IPS-15b (cell line): ENCODE data around the gene ARID1A.
"Not testable (repeated sequence)": the region's sequence is repeated elsewhere in the genome, so short reads cannot be mapped to it uniquely, and the experiment has no call there.

Source experiments
- H3K27me3 ChIP-seq: one replicate; pipeline ENCODE4 v1.6.1; 2013; ENCODE audit warnings: low read length; ENCODE audit not compliant: control insufficient read depth, insufficient read depth
- H3K36me3 ChIP-seq: one replicate; pipeline ENCODE4 v1.6.1; 2013; ENCODE audit warnings: low read length; ENCODE audit not compliant: control insufficient read depth, insufficient read depth
- H3K4me1 ChIP-seq: one replicate; pipeline ENCODE4 v1.6.1; 2013; ENCODE audit warnings: mild to moderate bottlenecking, low read length; ENCODE audit not compliant: control insufficient read depth, insufficient read depth
- H3K4me3 ChIP-seq: one replicate; pipeline ENCODE4 v1.5.1; 2013; ENCODE audit warnings: low read depth, low read length
- H3K9ac ChIP-seq: one replicate; pipeline ENCODE4 v1.6.1; 2013; ENCODE audit warnings: low read depth, mild to moderate bottlenecking, low read length
- H3K9me3 ChIP-seq: one replicate; pipeline ENCODE4 v1.6.1; 2013; ENCODE audit warnings: mild to moderate bottlenecking, low read length; ENCODE audit not compliant: control insufficient read depth, insufficient read depth

The ARID1A gene

DNA sequence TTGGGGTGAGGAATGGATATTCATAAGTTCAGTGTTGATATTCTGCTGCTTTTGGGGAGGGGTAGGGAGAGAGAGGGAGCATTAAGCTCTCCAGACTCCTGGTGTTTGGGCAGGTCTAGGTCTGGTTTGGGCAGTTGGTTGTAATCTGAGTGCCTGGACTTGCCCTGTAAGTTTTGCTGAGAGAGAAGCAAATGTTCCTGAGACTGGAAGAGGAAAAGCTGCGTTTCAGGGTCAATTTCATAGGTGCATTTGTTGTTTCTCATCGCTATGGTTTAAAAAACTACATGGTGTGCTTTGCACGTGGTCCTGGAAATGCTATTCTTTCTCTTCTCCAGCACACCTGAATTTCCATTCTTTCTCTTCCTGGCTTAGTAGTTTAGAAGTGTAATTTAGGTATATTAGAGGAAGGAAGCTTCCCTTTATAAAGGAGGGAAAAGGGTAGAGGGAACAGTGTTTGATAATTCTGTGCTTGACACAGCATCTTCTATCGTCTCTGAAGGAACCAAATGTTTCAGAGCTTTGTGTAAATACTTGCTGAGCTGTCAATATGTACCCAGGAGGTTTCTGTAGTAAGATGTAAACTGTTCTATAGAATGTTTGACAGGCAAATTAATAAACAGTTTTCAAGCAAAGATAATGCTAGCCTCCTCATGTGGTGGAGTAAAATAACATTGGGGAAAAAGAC, 6.3 kb downstream of the ARID1A start:
- H3K36me3 ChIP-seq, result no peaks in the 10 kb centered on the region
- H3K4me1 ChIP-seq, result peaks cover 45% of the 10 kb centered on the region
- no peaks in the 10 kb centered on the region for H3K9me3 ChIP-seq
- no peak overlapping the region for H3K9ac ChIP-seq
- H3K27me3 ChIP-seq, result no peaks in the 10 kb centered on the region
- peak overlapping the region; percentile 10 for H3K4me3 ChIP-seq

DNA sequence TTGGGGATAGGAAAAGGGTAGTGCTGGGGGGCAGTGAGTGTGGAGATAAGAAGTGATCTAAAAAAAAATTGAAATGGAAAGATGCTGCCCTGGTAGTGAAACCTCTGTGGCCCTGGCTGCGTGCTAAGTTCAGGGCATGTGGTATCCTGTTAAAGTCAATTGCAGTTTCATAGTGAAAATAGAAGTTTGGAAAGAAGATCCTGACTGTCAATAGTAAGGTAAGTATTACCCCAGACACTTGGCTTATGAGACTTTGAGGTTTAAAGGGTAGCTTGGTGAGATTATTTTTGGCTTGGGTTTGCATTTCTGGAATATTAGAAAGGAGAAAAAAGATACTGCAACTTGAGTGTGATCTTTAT, 6.8 kb downstream of the ARID1A start:
- no peaks in the 10 kb centered on the region for H3K27me3 ChIP-seq
- no peaks in the 10 kb centered on the region for H3K36me3 ChIP-seq
- no peak overlapping the region for H3K9ac ChIP-seq
- H3K4me1 ChIP-seq, result peaks cover 45% of the 10 kb centered on the region
- H3K9me3 ChIP-seq, result no peaks in the 10 kb centered on the region
- H3K4me3 ChIP-seq, result no peak overlapping the region

DNA sequence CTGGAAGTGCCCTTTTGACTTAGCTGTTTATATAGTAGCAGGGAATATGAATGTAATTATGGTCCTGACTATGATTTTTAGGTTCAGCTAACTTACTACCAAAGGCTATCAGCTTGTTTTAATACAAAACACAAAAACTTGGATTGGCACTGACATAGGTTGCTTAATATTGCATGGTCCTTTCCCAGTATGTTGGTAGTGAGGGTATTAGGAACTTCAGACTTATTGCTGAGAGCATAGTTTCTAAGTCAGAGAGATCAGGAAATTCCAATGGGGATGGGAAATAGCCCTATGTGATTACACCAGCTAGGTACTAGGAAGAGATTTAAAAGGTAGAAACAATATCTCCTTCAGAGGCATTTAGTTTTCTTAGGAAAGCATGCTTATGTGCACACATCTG, 7.7 kb downstream of the ARID1A start:
- Histone ChIP-seq H3K4me3 (no peak overlapping the region), H3K9me3 (no peaks in the 10 kb centered on the region), H3K4me1 (peaks cover 42% of the 10 kb centered on the region), H3K27me3 (no peaks in the 10 kb centered on the region), H3K36me3 (no peaks in the 10 kb centered on the region), H3K9ac (no peak overlapping the region)

DNA sequence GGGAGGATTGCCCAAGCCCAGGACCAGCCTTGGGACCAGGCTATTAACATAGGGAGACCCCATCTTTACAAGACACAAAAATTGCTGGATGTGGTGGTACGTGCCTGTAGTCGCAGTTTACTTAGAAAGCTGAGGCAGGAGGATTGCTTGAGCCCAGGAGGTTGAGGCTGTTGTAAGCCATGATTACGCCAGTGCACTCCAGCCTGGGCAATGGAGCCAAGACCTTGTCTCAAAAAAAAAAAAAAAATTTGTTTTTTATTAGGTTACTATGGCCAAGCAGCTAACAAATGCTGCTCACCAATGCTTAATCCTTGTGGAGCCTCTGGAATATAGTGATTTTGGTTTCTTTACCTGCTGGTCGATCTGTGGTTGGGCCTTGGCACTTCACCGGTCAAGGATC, 8.8 kb downstream of the ARID1A start:
- no peak overlapping the region for H3K9ac ChIP-seq
- H3K27me3 ChIP-seq, result no peaks in the 10 kb centered on the region
- no peaks in the 10 kb centered on the region for H3K36me3 ChIP-seq
- no peaks in the 10 kb centered on the region for H3K9me3 ChIP-seq
- no peak overlapping the region for H3K4me3 ChIP-seq
- H3K4me1 ChIP-seq, result peaks cover 31% of the 10 kb centered on the region

DNA sequence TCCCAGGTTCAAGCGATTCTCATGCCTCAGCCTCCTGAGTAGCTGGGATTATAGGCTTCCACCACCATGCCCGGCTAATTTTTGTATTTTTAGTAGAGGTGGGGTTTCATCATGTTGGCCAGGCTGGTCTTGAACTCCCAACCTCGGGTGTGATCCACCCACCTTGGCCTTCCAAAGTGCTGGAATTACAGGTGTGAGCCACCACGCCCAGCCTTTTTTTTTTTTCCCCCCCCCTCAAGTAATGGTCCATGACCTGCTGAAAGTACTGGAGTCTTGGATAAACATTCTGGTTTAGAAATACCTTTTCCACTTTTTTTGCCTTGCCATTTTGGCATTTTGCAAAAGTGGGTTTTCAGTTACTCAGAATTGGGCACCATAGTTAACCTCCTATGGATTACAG, 9.4 kb downstream of the ARID1A start:
- H3K4me3 ChIP-seq, H3K9ac ChIP-seq, H3K27me3 ChIP-seq, H3K9me3 ChIP-seq, H3K36me3 ChIP-seq: not testable (repeated sequence)
- peaks cover 26% of the 10 kb centered on the region for H3K4me1 ChIP-seq

DNA sequence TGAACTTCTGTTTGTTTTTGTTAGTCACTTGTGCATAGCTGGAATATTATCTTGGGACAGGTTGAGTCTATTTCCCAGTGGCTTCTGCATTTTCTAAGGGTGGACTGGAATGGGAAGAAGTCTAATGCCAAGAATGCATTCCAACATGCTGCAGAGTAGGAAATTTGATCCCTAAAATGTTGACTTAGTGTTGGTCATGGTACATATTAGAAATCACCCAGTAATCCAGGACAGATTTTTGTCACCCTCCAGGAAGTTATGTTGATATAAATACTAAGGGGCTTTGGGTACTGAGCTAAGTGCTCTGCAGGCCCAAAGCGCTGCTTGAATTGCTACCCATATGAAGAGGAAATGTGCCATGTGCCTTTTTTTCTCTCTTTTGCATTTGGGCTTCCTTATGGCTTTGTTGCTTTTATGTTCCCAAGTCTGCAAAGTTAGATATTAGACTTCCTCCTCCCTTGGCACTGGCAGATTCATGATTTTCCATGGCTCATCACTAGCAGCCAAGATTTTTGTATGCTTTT, 10.0 kb downstream of the ARID1A start:
- peak overlapping the region; percentile 1 for H3K9ac ChIP-seq
- H3K27me3 ChIP-seq, result no peaks in the 10 kb centered on the region
- peaks cover 22% of the 10 kb centered on the region for H3K4me1 ChIP-seq
- no peak overlapping the region for H3K4me3 ChIP-seq
- H3K9me3 ChIP-seq, result no peaks in the 10 kb centered on the region
- no peaks in the 10 kb centered on the region for H3K36me3 ChIP-seq

DNA sequence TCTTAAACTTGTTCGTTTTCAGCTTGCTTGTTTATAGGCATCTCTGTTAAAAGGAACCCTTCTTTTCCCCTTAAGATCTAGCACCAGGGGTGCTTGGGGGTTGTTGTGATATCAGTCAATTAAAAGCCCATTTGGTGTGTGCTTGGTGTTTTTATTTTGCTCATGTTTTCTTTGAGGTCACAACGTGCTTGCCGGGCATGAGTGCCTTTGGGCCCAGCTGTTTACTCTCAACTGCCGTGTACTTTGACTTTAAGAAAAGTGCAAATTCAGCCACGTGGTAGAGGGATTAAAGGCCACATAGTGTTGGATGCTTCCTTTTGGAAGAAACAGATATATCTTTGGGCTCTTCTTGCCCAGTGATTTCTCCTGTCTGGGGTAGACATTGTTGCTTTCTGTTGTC, 10.5 kb downstream of the ARID1A start:
- no peak overlapping the region for H3K4me3 ChIP-seq
- no peaks in the 10 kb centered on the region for H3K36me3 ChIP-seq
- H3K9me3 ChIP-seq, result no peaks in the 10 kb centered on the region

DNA sequence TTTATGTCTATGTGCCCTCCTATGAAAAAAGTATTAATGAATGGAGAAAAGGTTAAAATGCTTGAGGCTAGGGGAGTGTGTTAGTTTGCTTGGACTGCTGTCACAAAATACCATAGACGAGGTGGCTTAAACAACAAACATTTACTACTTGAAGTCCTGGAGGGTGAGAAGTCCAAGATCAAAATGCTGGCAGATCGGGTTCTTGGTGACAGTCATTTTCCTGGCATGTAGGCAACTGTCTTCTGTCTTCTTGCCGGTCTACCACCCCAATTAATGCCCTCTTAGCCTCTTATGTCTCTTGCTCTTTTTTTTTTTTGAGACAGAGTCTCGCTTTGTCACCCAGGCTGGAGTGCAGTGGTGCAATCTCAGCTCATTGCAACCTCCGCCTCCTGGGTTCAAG, 15.0 kb downstream of the ARID1A start:
- Histone ChIP-seq H3K36me3 (peaks cover 3% of the 10 kb centered on the region), H3K9me3 (no peaks in the 10 kb centered on the region), H3K4me1 (peaks cover 8% of the 10 kb centered on the region), H3K27me3 (no peaks in the 10 kb centered on the region), H3K4me3 (no peak overlapping the region), H3K9ac (no peak overlapping the region)

More for the DNA sequence above, 10.5 kb downstream of the ARID1A start:
- Histone ChIP-seq H3K9ac (peak overlapping the region; percentile 1), H3K4me1 (peaks cover 17% of the 10 kb centered on the region), H3K27me3 (no peaks in the 10 kb centered on the region)

DNA sequence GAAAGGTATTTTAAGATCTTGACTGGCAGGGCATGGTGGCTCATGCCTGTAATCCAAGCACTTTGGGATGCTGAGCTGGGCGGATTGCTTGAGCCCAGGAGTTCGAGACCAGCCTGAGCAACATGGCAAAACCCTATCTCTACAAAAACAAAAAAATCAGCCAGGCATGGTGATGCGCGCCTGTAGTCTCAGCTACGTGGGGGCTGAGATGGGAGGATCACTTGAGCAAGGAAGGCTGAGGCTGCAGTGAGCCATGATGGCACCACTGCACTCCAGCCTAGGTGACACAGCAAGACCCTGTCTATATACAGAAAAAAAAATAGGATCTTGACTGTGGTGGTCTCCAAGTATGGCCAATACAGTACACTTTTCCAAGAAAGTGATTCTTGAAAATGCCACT, 16.0 kb downstream of the ARID1A start:
- H3K9me3 ChIP-seq, result no peaks in the 10 kb centered on the region
- peaks cover 3% of the 10 kb centered on the region for H3K4me1 ChIP-seq
- no peaks in the 10 kb centered on the region for H3K27me3 ChIP-seq
- H3K36me3 ChIP-seq, result peaks cover 3% of the 10 kb centered on the region
- H3K4me3 ChIP-seq, result no peak overlapping the region
- no peak overlapping the region for H3K9ac ChIP-seq

DNA sequence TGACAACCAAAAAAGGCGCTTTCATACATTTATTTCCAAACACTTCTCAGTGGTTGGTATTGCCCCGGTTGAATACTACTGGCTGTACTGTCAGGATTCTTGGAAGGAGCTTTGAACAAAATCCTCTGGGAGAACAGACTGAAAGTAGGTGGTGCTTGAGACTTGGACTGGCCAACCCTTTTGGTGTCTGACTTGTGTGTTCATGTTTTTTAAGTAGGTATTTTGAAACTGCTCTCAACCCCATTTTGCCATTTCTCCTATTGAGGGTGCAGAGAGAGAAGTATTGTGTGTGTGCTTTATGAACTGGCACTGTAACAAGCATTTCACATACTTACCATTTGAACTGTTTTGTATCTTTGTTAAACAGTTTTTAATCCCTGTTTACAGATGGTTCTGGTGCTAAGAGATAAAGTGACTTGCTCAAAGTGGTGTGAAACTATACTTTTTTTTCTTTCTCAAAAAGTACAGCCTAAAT, 21.2 kb downstream of the ARID1A start:
- Histone ChIP-seq H3K4me1 (peaks cover 3% of the 10 kb centered on the region), H3K27me3 (no peaks in the 10 kb centered on the region), H3K36me3 (peaks cover 3% of the 10 kb centered on the region), H3K4me3 (no peak overlapping the region), H3K9ac (no peak overlapping the region), H3K9me3 (no peaks in the 10 kb centered on the region)

DNA sequence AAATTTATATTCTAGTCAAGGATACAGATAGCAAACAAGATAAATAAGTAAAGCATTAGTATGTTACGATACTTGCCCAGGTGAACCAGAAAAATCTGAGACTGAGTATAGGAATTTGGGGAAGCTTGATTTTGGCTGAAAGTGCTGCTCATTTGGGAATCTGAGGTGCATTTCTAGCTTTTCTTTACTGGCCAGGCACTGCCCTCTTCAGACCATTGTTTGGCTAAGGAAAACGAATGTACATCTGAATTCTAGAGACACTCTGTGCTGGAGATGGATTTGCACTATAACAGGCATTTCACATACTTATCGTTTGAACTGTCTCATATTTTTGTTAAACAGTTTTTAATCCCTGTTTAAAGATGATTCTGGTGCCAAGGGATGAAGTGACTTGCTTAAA, 23.4 kb downstream of the ARID1A start:
- Histone ChIP-seq H3K9ac (no peak overlapping the region), H3K36me3 (peaks cover 3% of the 10 kb centered on the region), H3K4me3 (no peak overlapping the region), H3K9me3 (no peaks in the 10 kb centered on the region), H3K27me3 (no peaks in the 10 kb centered on the region), H3K4me1 (peaks cover 20% of the 10 kb centered on the region)

DNA sequence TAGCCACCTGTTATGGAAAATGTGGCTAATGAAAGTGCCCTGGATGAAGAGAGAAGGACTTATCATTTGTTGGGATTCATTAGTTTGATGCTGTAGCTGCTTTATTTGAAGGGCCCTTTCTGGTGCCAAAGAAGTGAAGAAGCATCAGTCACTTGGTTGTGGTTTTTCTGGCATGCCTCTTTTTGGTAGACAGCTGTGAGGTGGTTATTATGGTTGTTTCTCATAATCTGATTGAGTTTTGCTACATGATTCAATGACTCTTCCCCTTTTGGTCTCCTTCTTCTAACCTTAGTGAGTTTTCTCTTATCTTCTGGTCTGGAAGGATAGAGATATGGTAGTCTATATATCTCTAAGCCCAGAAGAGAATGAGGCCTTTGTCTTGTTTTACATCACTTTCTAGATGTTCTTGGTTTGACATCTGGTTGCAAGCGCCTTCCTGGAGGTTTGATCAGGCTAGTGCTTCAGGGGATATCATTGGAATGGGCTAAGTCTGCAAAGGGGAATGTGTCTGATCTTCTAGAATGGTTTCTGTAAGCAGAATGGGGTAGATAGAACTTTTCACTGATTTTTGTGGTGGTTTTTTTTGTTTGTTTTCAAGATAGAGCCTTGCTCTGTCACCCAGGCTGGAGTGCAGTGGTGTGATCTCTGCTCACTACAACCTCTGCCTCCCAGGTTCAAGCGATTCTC, 26.0 kb downstream of the ARID1A start:
- Histone ChIP-seq H3K4me3 (no peak overlapping the region), H3K27me3 (no peaks in the 10 kb centered on the region), H3K9me3 (no peaks in the 10 kb centered on the region), H3K4me1 (peaks cover 30% of the 10 kb centered on the region), H3K9ac (no peak overlapping the region), H3K36me3 (peaks cover 3% of the 10 kb centered on the region)
